GM21786 (cell line): Measurements from ENCODE around the gene CHD1.
"Not testable (repeated sequence)": the region's sequence is repeated elsewhere in the genome, so short reads cannot be mapped to it uniquely, and the experiment has no call there.

Experiments used
- ATAC-seq: cut with Tn5 transposase; IDR thresholded peaks from one replicate; pipeline ENCODE4 v1.9.1; 2021; ENCODE audit not compliant: unreplicated experiment

CHD1 gene

GRCh38 chr5:98928873-98929709, at the start of gene CHD1:
Gene CHD1 (minus strand): TSS chr5:98929007. CDS start chr5:98926386, 2,621 bp downstream.
- peak; percentile 44 for ATAC-seq

- no peak for ATAC-seq
Observed at GRCh38 chr5:98978528-98978927, 49.7 kb upstream of the CHD1 start.

GRCh38 chr5:98977723-98978122, 48.9 kb upstream of the CHD1 start:
- ATAC-seq: no peak

GRCh38 chr5:98975682-98976407, 47.0 kb upstream of the CHD1 start:
- peak; percentile 95 for ATAC-seq

GRCh38 chr5:98975223-98975622, 46.4 kb upstream of the CHD1 start:
- no peak for ATAC-seq

- ATAC-seq: no peak
Observed at GRCh38 chr5:98969400-98969799, 40.6 kb upstream of the CHD1 start.

GRCh38 chr5:98968056-98968564, 39.3 kb upstream of the CHD1 start:
- no peak for ATAC-seq

GRCh38 chr5:98965226-98965625, 36.4 kb upstream of the CHD1 start:
- no peak for ATAC-seq

- ATAC-seq: no peak
Observed at GRCh38 chr5:98964621-98965020, 35.8 kb upstream of the CHD1 start.

- ATAC-seq: no peak
Observed at GRCh38 chr5:98963019-98963418, 34.2 kb upstream of the CHD1 start.

GRCh38 chr5:98962587-98962986, 33.8 kb upstream of the CHD1 start:
- no peak for ATAC-seq

GRCh38 chr5:98961665-98962344, 33.0 kb upstream of the CHD1 start:
- ATAC-seq: no peak

- ATAC-seq: no peak
Observed at GRCh38 chr5:98957307-98957706, 28.5 kb upstream of the CHD1 start.

- ATAC-seq: not testable (repeated sequence)
Observed at GRCh38 chr5:98955888-98956287, 27.1 kb upstream of the CHD1 start.

GRCh38 chr5:98955471-98955870, 26.7 kb upstream of the CHD1 start:
- not testable (repeated sequence) for ATAC-seq

- ATAC-seq: no peak
Observed at GRCh38 chr5:98954392-98955028, 25.7 kb upstream of the CHD1 start.

- ATAC-seq: no peak
Observed at GRCh38 chr5:98942847-98943246, 14.0 kb upstream of the CHD1 start.

GRCh38 chr5:98941131-98941883, 12.5 kb upstream of the CHD1 start:
- ATAC-seq: no peak

GRCh38 chr5:98940581-98940980, 11.8 kb upstream of the CHD1 start:
- no peak for ATAC-seq

GRCh38 chr5:98938464-98938863, 9.7 kb upstream of the CHD1 start:
- no peak for ATAC-seq
